Neuronal stem cell (in vitro differentiated cells): ENCODE measurements around the gene BRIX1.

ENCODE experiments used
- DNase-seq: peaks from one replicate; pipeline ENCODE4 v3.0.0-alpha.2; 2013; ENCODE audit warnings: low spot score
- H2AFZ ChIP-seq: one replicate; pipeline ENCODE4 v1.6.1; 2013; ENCODE audit warnings: mild to moderate bottlenecking, low read length, inconsistent platforms
- H2AK5ac ChIP-seq: 2 replicates; pipeline ENCODE4 v1.6.1; 2013; ENCODE audit warnings: low read depth, mild to moderate bottlenecking, inconsistent platforms, low read length, moderate library complexity, mixed read lengths
- H2BK120ac ChIP-seq: 2 replicates; pipeline ENCODE4 v1.6.1; 2013; ENCODE audit warnings: low read depth, mild to moderate bottlenecking, inconsistent platforms, low read length, moderate library complexity, mixed read lengths
- H2BK12ac ChIP-seq: one replicate; pipeline ENCODE4 v1.6.1; 2013; ENCODE audit warnings: low read length, inconsistent platforms
- H2BK15ac ChIP-seq: 2 replicates; pipeline ENCODE4 v1.6.1; 2013; ENCODE audit warnings: mild to moderate bottlenecking, low read length, inconsistent platforms, mixed read lengths
- H2BK5ac ChIP-seq: one replicate; pipeline ENCODE4 v1.6.1; 2013; ENCODE audit warnings: inconsistent platforms, mild to moderate bottlenecking, low read length, moderate library complexity
- H3K14ac ChIP-seq: one replicate; pipeline ENCODE4 v1.6.1; 2013; ENCODE audit warnings: low read length, inconsistent platforms
- H3K18ac ChIP-seq: 2 replicates; pipeline ENCODE4 v1.6.1; 2013; ENCODE audit warnings: low read length, inconsistent platforms
- H3K23ac ChIP-seq: 2 replicates; pipeline ENCODE4 v1.6.1; 2013; ENCODE audit warnings: low read depth, mild to moderate bottlenecking, mixed read lengths, low read length, inconsistent platforms; ENCODE audit not compliant: poor library complexity
- H3K27ac ChIP-seq: replicated peaks from 3 replicates; pipeline ENCODE4 v1.5.1; 2013; ENCODE audit warnings: low read length, inconsistent platforms
- H3K27me3 ChIP-seq, 3 experiments: 2 replicates each; pipeline ENCODE4 v1.6.1; 2013; ENCODE audit warnings: low read length in 3 of 3, mild to moderate bottlenecking in 2 of 3, inconsistent platforms in 1 of 3, low read depth in 1 of 3, mixed read lengths in 1 of 3, moderate library complexity in 1 of 3; ENCODE audit not compliant: control insufficient read depth in 3 of 3, insufficient read depth in 3 of 3
- H3K36me3 ChIP-seq, 2 donors: replicated peaks in 1 of 2; 2 replicates each; pipeline ENCODE4 v1.6.1; 2013; ENCODE audit warnings: low read length in 2 of 2; ENCODE audit not compliant: control insufficient read depth in 2 of 2, insufficient read depth in 2 of 2
- H3K4ac ChIP-seq: 2 replicates; pipeline ENCODE4 v1.6.1; 2013; ENCODE audit warnings: inconsistent platforms, mild to moderate bottlenecking, low read length, moderate library complexity
- H3K4me1 ChIP-seq, 2 donors: 1 replicate in 1 of 2; 2 replicates in 1 of 2; pipeline ENCODE4 v1.6.1; 2013; ENCODE audit warnings: low read length in 2 of 2, low read depth in 1 of 2; ENCODE audit not compliant: control insufficient read depth in 2 of 2, insufficient read depth in 1 of 2
- H3K4me2 ChIP-seq: one replicate; pipeline ENCODE4 v1.6.1; 2013; ENCODE audit warnings: mild to moderate bottlenecking, low read length, inconsistent platforms; ENCODE audit not compliant: insufficient read depth, poor library complexity, severe bottlenecking
- H3K4me3 ChIP-seq, 2 donors: 2 replicates each; pipeline ENCODE4 v1.5.1; 2013; ENCODE audit warnings: low read length in 2 of 2, mild to moderate bottlenecking in 2 of 2, inconsistent platforms in 1 of 2, moderate library complexity in 1 of 2
- H3K79me1 ChIP-seq: one replicate; pipeline ENCODE4 v1.6.1; 2013; ENCODE audit warnings: low read depth, mild to moderate bottlenecking, inconsistent platforms, low read length, moderate library complexity
- H3K9ac ChIP-seq: one replicate; pipeline ENCODE4 v1.6.1; 2013; ENCODE audit warnings: mild to moderate bottlenecking, low read depth, low read length, inconsistent platforms; ENCODE audit not compliant: poor library complexity
- H3K9me3 ChIP-seq, 2 donors: replicated peaks in 1 of 2; 2 replicates each; pipeline versions ENCODE3 to v1.6.1; 2013; ENCODE audit warnings: low read length in 2 of 2, mild to moderate bottlenecking in 2 of 2, inconsistent platforms in 1 of 2, low read depth in 1 of 2, mixed read lengths in 1 of 2, moderate library complexity in 1 of 2; ENCODE audit not compliant: control insufficient read depth in 2 of 2, insufficient read depth in 1 of 2
- H4K8ac ChIP-seq: one replicate; pipeline ENCODE4 v1.6.1; 2013; ENCODE audit warnings: low read depth, mild to moderate bottlenecking, inconsistent platforms, low read length, moderate library complexity
- H4K91ac ChIP-seq: one replicate; pipeline ENCODE4 v1.6.1; 2013; ENCODE audit warnings: low read length, low read depth, mild to moderate bottlenecking, inconsistent platforms; ENCODE audit not compliant: poor library complexity
- WGBS, 2 donors: extraction: QIAGEN DNeasy Blood & Tissue Kit; methylation state at CpG; one replicate each; pipeline ENCODE4 v1.1.7; 2013; ENCODE audit warnings: missing lambda C conversion rate in 2 of 2, mixed read lengths in 1 of 2; ENCODE audit not compliant: insufficient read length in 2 of 2, insufficient replicate concordance in 1 of 2; ENCODE audit errors: extremely low coverage in 2 of 2; 5-methylcytosine and 5-hydroxymethylcytosine counted together

The BRIX1 gene

GRCh38 chr5:34929134-34929719 is 13.7 kb downstream of the BRIX1 start, which contains the start of gene DNAJC21:
Gene DNAJC21 (plus strand): TSS chr5:34929559. CDS start chr5:34929820, 261 bp downstream.
- Histone ChIP-seq H3K14ac (no peak within 1 kb of the TSS), H3K79me1 (peaks cover 2% of the 10 kb centered on the region), H3K9ac (peak within 1 kb of the TSS; percentile 93), H4K8ac (no peak within 1 kb of the TSS), H3K9me3 (no peaks in the 10 kb centered on the region), H3K27me3 (no peaks in the 10 kb centered on the region), H3K4ac (no peak within 1 kb of the TSS), H3K4me2 (peak within 1 kb of the TSS; percentile 64), H3K4me3 (peak within 1 kb of the TSS; percentile 90 to 94), H2BK5ac (peak within 1 kb of the TSS; percentile 73), H4K91ac (no peak within 1 kb of the TSS), H2BK120ac (no peak within 1 kb of the TSS), H3K27ac (peak within 1 kb of the TSS; percentile 79), H2BK12ac (no peak within 1 kb of the TSS), H2BK15ac (no peak within 1 kb of the TSS), H3K4me1 (peaks cover 3 to 8% of the 10 kb centered on the region in 2 donors), H3K18ac (peak within 1 kb of the TSS; percentile 92), H3K23ac (peak within 1 kb of the TSS; percentile 88), H2AK5ac (no peak within 1 kb of the TSS), H2AFZ (peak within 1 kb of the TSS; percentile 96), H3K36me3 (peaks cover 5 to 55% of the 10 kb centered on the region in 2 donors)
- WGBS, 2 donors = no CpG with 5 or more reads among the region's 63 CpGs
- DNase-seq = peak; percentile 97

DNA sequence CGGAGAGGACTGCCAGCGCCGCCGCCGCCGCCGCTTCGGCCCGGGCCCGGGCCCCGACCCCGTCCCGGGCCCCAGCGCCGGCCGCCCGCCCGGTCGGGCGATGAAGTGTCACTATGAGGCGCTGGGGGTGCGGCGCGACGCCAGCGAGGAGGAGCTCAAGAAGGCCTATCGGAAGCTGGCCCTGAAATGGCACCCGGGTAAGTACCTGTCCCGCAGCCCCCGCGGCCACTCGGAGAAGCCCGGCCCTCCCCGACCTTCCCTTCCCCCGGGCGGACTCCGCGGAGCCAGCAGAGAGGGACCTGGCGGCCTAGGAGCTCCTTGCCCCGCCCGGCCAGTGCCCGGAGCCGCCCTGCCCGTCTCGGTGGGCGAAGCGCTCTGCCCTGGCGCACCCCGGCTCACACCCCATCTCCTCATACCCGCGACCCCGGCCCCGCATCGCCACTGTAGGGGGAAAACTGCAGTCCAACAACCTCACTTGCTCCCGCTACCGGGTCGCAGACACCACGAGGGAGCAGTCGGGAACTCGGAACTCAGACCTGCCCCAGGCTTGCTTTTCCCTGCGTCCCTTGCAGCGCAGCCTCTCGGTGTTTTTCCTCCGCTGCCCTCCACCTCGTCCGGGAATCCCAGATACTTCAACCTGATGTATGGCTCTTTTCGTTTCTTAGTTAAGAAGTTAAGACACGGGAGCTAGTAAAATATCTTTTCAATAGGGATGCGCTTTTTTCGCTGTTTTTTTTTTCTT is 14.4 kb downstream of the BRIX1 start:
- H2BK12ac ChIP-seq = no peak overlapping the region
- H3K4me2 ChIP-seq = peak overlapping the region; percentile 64
- peak overlapping the region; percentile 93 for H3K9ac ChIP-seq
- H2BK120ac ChIP-seq = no peak overlapping the region
- peak overlapping the region; percentile 73 for H2BK5ac ChIP-seq
- H3K27me3 ChIP-seq = no peaks in the 10 kb centered on the region
- H4K8ac ChIP-seq = no peak overlapping the region
- H3K23ac ChIP-seq = peak overlapping the region; percentile 88
- H2AFZ ChIP-seq = peak overlapping the region; percentile 96
- peaks cover 3 to 8% of the 10 kb centered on the region in 2 donors for H3K4me1 ChIP-seq
- no peak overlapping the region for H3K4ac ChIP-seq
- H2BK15ac ChIP-seq = no peak overlapping the region
- WGBS, 2 donors = no CpG with 5 or more reads among the region's 70 CpGs
- H3K18ac ChIP-seq = peak overlapping the region; percentile 92
- peak overlapping the region; percentile 79 for H3K27ac ChIP-seq
- H3K79me1 ChIP-seq = peaks cover 2% of the 10 kb centered on the region
- no peak overlapping the region for H2AK5ac ChIP-seq
- H3K9me3 ChIP-seq = no peaks in the 10 kb centered on the region
- peaks cover 3 to 55% of the 10 kb centered on the region in 2 donors for H3K36me3 ChIP-seq
- no peak overlapping the region for H3K14ac ChIP-seq
- no peak overlapping the region for H4K91ac ChIP-seq
- peak; percentile 68 for DNase-seq
- H3K4me3 ChIP-seq = peak overlapping the region; percentile 90 to 94

- Histone ChIP-seq H2BK12ac (no peak overlapping the region), H3K4me1 (peaks cover 3 to 8% of the 10 kb centered on the region in 2 donors), H4K91ac (no peak overlapping the region), H2AFZ (peak overlapping the region; percentile 96), H3K4me3 (peak overlapping the region; percentile 90 to 94), H3K4ac (no peak overlapping the region), H3K9ac (no peak overlapping the region), H3K27me3 (no peaks in the 10 kb centered on the region), H2BK5ac (no peak overlapping the region), H3K4me2 (peak overlapping the region; percentile 64), H3K18ac (no peak overlapping the region), H3K27ac (no peak overlapping the region), H2AK5ac (no peak overlapping the region), H3K14ac (no peak overlapping the region), H3K36me3 (peaks cover 3 to 55% of the 10 kb centered on the region in 2 donors), H3K79me1 (peaks cover 2% of the 10 kb centered on the region), H4K8ac (no peak overlapping the region), H2BK120ac (no peak overlapping the region), H3K9me3 (no peaks in the 10 kb centered on the region), H2BK15ac (no peak overlapping the region), H3K23ac (no peak overlapping the region)
- WGBS, 2 donors = no CpG with 5 or more reads among the region's 3 CpGs
- DNase-seq = no peak
Observed at GRCh38 chr5:34930462-34930844, 14.9 kb downstream of the BRIX1 start.

- Histone ChIP-seq H4K8ac (no peak overlapping the region), H3K79me1 (peaks cover 2% of the 10 kb centered on the region), H2BK12ac (no peak overlapping the region), H2BK120ac (no peak overlapping the region), H3K18ac (no peak overlapping the region), H3K36me3 (peaks cover 1 to 55% of the 10 kb centered on the region in 2 donors), H3K4me1 (peaks cover 3 to 8% of the 10 kb centered on the region in 2 donors), H3K23ac (no peak overlapping the region), H2BK15ac (no peak overlapping the region), H2AK5ac (no peak overlapping the region), H3K4me2 (no peak overlapping the region), H3K14ac (no peak overlapping the region), H2AFZ (no peak overlapping the region), H3K9me3 (no peaks in the 10 kb centered on the region), H3K9ac (no peak overlapping the region), H4K91ac (no peak overlapping the region), H3K4ac (no peak overlapping the region), H3K4me3 (peak overlapping the region in 1 of 2 donors; percentile 90), H3K27me3 (no peaks in the 10 kb centered on the region), H2BK5ac (no peak overlapping the region), H3K27ac (no peak overlapping the region)
- no peak for DNase-seq
- WGBS, 2 donors = no CpG with 5 or more reads among the region's 4 CpGs
Observed at GRCh38 chr5:34930870-34931269, 15.4 kb downstream of the BRIX1 start.
